Measurements from ENCODE around the gene KIAA0513.

Gene KIAA0513

GRCh38 chr16:85072947-85073346 lies 45.4 kb downstream of the KIAA0513 start:
- Histone ChIP-seq H3K27me3 (ENCODE audit: control insufficient read depth in 3 of 3, insufficient read depth in 3 of 3, low read depth in 1 of 3, low read length in 3 of 3) (no peaks in the 10 kb centered on the region), H3K9ac (ENCODE audit: low read depth, low read length, poor library complexity) (peak overlapping the region; percentile 34), H2AFZ (ENCODE audit: low read length) (peak overlapping the region; percentile 12), H3K36me3 (replicated peaks in 1 of 2; ENCODE audit: control insufficient read depth in 2 of 2, insufficient read depth in 2 of 2, low read length in 2 of 2) (no peaks in the 10 kb centered on the region), H3K23ac (ENCODE audit: low read depth, low read length, poor library complexity) (no peak overlapping the region), H2AK5ac (ENCODE audit: low read depth, low read length) (peak overlapping the region; percentile 41), H4K91ac (ENCODE audit: low read depth, low read length, poor library complexity) (no peak overlapping the region), H3K4me2 (ENCODE audit: insufficient read depth, low read length, poor library complexity, severe bottlenecking) (no peak overlapping the region), H3K4me1 (ENCODE audit: control insufficient read depth in 2 of 2, insufficient read depth in 1 of 2, low read depth in 1 of 2, low read length in 2 of 2) (peaks cover 5 to 11% of the 10 kb centered on the region in 2 donors), H2BK15ac (ENCODE audit: low read length) (peak overlapping the region; percentile 47), H3K27ac (replicated peaks; ENCODE audit: low read length) (no peak overlapping the region), H3K4ac (ENCODE audit: low read length) (no peak overlapping the region), H4K8ac (ENCODE audit: low read depth, low read length) (no peak overlapping the region), H3K79me1 (ENCODE audit: low read depth, low read length) (peaks cover 1% of the 10 kb centered on the region), H2BK120ac (ENCODE audit: low read depth, low read length) (no peak overlapping the region), H2BK5ac (ENCODE audit: low read length) (no peak overlapping the region), H3K4me3 (ENCODE audit: low read length in 2 of 2) (no peak overlapping the region), H3K14ac (ENCODE audit: low read length) (peak overlapping the region; percentile 79), H2BK12ac (ENCODE audit: low read length) (no peak overlapping the region), H3K9me3 (replicated peaks in 1 of 2; ENCODE audit: control insufficient read depth in 2 of 2, insufficient read depth in 1 of 2, low read depth in 1 of 2, low read length in 2 of 2) (no peaks in the 10 kb centered on the region), H3K18ac (ENCODE audit: low read length) (peak overlapping the region; percentile 77)
- no peak for DNase-seq (ENCODE audit: low spot score)
- WGBS, 2 donors (ENCODE audit: extremely low coverage in 2 of 2, insufficient read length in 2 of 2, insufficient replicate concordance in 1 of 2), result no CpG with 5 or more reads among the region's 13 CpGs

GRCh38 chr16:85074225-85074914 lies 46.8 kb downstream of the KIAA0513 start:
- Histone ChIP-seq H2BK120ac (ENCODE audit: low read depth, low read length) (no peak overlapping the region), H2AK5ac (ENCODE audit: low read depth, low read length) (no peak overlapping the region), H4K8ac (ENCODE audit: low read depth, low read length) (no peak overlapping the region), H2AFZ (ENCODE audit: low read length) (no peak overlapping the region), H2BK15ac (ENCODE audit: low read length) (no peak overlapping the region), H2BK12ac (ENCODE audit: low read length) (no peak overlapping the region), H3K9ac (ENCODE audit: low read depth, low read length, poor library complexity) (no peak overlapping the region), H3K18ac (ENCODE audit: low read length) (no peak overlapping the region), H3K4me3 (ENCODE audit: low read length in 2 of 2) (no peak overlapping the region), H3K9me3 (replicated peaks in 1 of 2; ENCODE audit: control insufficient read depth in 2 of 2, insufficient read depth in 1 of 2, low read depth in 1 of 2, low read length in 2 of 2) (no peaks in the 10 kb centered on the region), H3K14ac (ENCODE audit: low read length) (no peak overlapping the region), H3K4me1 (ENCODE audit: control insufficient read depth in 2 of 2, insufficient read depth in 1 of 2, low read depth in 1 of 2, low read length in 2 of 2) (peaks cover 5 to 10% of the 10 kb centered on the region in 2 donors), H3K36me3 (replicated peaks in 1 of 2; ENCODE audit: control insufficient read depth in 2 of 2, insufficient read depth in 2 of 2, low read length in 2 of 2) (no peaks in the 10 kb centered on the region), H3K23ac (ENCODE audit: low read depth, low read length, poor library complexity) (no peak overlapping the region), H3K4ac (ENCODE audit: low read length) (no peak overlapping the region), H3K4me2 (ENCODE audit: insufficient read depth, low read length, poor library complexity, severe bottlenecking) (no peak overlapping the region), H2BK5ac (ENCODE audit: low read length) (no peak overlapping the region), H3K79me1 (ENCODE audit: low read depth, low read length) (peaks cover 1% of the 10 kb centered on the region), H3K27me3 (ENCODE audit: control insufficient read depth in 3 of 3, insufficient read depth in 3 of 3, low read depth in 1 of 3, low read length in 3 of 3) (no peaks in the 10 kb centered on the region), H3K27ac (replicated peaks; ENCODE audit: low read length) (no peak overlapping the region), H4K91ac (ENCODE audit: low read depth, low read length, poor library complexity) (no peak overlapping the region)
- no CpG with 5 or more reads among the region's 6 CpGs for WGBS, 2 donors (ENCODE audit: extremely low coverage in 2 of 2, insufficient read length in 2 of 2, insufficient replicate concordance in 1 of 2)
- DNase-seq (ENCODE audit: low spot score), result no peak

GRCh38 chr16:85075236-85075924 lies 47.8 kb downstream of the KIAA0513 start:
- Histone ChIP-seq H2BK120ac (ENCODE audit: low read depth, low read length) (no peak overlapping the region), H2AFZ (ENCODE audit: low read length) (no peak overlapping the region), H3K4me1 (ENCODE audit: control insufficient read depth in 2 of 2, insufficient read depth in 1 of 2, low read depth in 1 of 2, low read length in 2 of 2) (peaks cover 12 to 14% of the 10 kb centered on the region in 2 donors), H3K27ac (replicated peaks; ENCODE audit: low read length) (no peak overlapping the region), H3K4me3 (ENCODE audit: low read length in 2 of 2) (no peak overlapping the region), H3K79me1 (ENCODE audit: low read depth, low read length) (peaks cover 1% of the 10 kb centered on the region), H3K4me2 (ENCODE audit: insufficient read depth, low read length, poor library complexity, severe bottlenecking) (no peak overlapping the region), H4K8ac (ENCODE audit: low read depth, low read length) (no peak overlapping the region), H3K23ac (ENCODE audit: low read depth, low read length, poor library complexity) (no peak overlapping the region), H3K14ac (ENCODE audit: low read length) (no peak overlapping the region), H3K18ac (ENCODE audit: low read length) (peak overlapping the region; percentile 50), H3K36me3 (replicated peaks in 1 of 2; ENCODE audit: control insufficient read depth in 2 of 2, insufficient read depth in 2 of 2, low read length in 2 of 2) (no peaks in the 10 kb centered on the region), H3K9me3 (replicated peaks in 1 of 2; ENCODE audit: control insufficient read depth in 2 of 2, insufficient read depth in 1 of 2, low read depth in 1 of 2, low read length in 2 of 2) (no peaks in the 10 kb centered on the region), H2BK12ac (ENCODE audit: low read length) (peak overlapping the region; percentile 11), H3K4ac (ENCODE audit: low read length) (no peak overlapping the region), H3K9ac (ENCODE audit: low read depth, low read length, poor library complexity) (no peak overlapping the region), H2BK15ac (ENCODE audit: low read length) (no peak overlapping the region), H3K27me3 (ENCODE audit: control insufficient read depth in 3 of 3, insufficient read depth in 3 of 3, low read depth in 1 of 3, low read length in 3 of 3) (no peaks in the 10 kb centered on the region), H2BK5ac (ENCODE audit: low read length) (no peak overlapping the region), H4K91ac (ENCODE audit: low read depth, low read length, poor library complexity) (no peak overlapping the region), H2AK5ac (ENCODE audit: low read depth, low read length) (no peak overlapping the region)
- no peak for DNase-seq (ENCODE audit: low spot score)
- WGBS, 2 donors (ENCODE audit: extremely low coverage in 2 of 2, insufficient read length in 2 of 2, insufficient replicate concordance in 1 of 2), result no CpG with 5 or more reads among the region's 16 CpGs

- Histone ChIP-seq H3K27ac (replicated peaks; ENCODE audit: low read length) (no peak overlapping the region), H3K9me3 (replicated peaks in 1 of 2; ENCODE audit: control insufficient read depth in 2 of 2, insufficient read depth in 1 of 2, low read depth in 1 of 2, low read length in 2 of 2) (no peaks in the 10 kb centered on the region), H3K18ac (ENCODE audit: low read length) (peak overlapping the region; percentile 79), H2AK5ac (ENCODE audit: low read depth, low read length) (peak overlapping the region; percentile 96), H2AFZ (ENCODE audit: low read length) (no peak overlapping the region), H3K23ac (ENCODE audit: low read depth, low read length, poor library complexity) (peak overlapping the region; percentile 81), H3K4ac (ENCODE audit: low read length) (no peak overlapping the region), H3K4me3 (ENCODE audit: low read length in 2 of 2) (no peak overlapping the region), H3K36me3 (replicated peaks in 1 of 2; ENCODE audit: control insufficient read depth in 2 of 2, insufficient read depth in 2 of 2, low read length in 2 of 2) (no peaks in the 10 kb centered on the region), H3K9ac (ENCODE audit: low read depth, low read length, poor library complexity) (peak overlapping the region; percentile 67), H4K91ac (ENCODE audit: low read depth, low read length, poor library complexity) (no peak overlapping the region), H3K14ac (ENCODE audit: low read length) (no peak overlapping the region), H3K4me1 (ENCODE audit: control insufficient read depth in 2 of 2, insufficient read depth in 1 of 2, low read depth in 1 of 2, low read length in 2 of 2) (peaks cover 26 to 28% of the 10 kb centered on the region in 2 donors), H4K8ac (ENCODE audit: low read depth, low read length) (no peak overlapping the region), H2BK15ac (ENCODE audit: low read length) (peak overlapping the region; percentile 72), H2BK120ac (ENCODE audit: low read depth, low read length) (peak overlapping the region; percentile 43), H3K27me3 (ENCODE audit: control insufficient read depth in 3 of 3, insufficient read depth in 3 of 3, low read depth in 1 of 3, low read length in 3 of 3) (no peaks in the 10 kb centered on the region), H3K4me2 (ENCODE audit: insufficient read depth, low read length, poor library complexity, severe bottlenecking) (no peak overlapping the region), H2BK5ac (ENCODE audit: low read length) (peak overlapping the region; percentile 93), H3K79me1 (ENCODE audit: low read depth, low read length) (peaks cover 3% of the 10 kb centered on the region), H2BK12ac (ENCODE audit: low read length) (peak overlapping the region; percentile 30)
- WGBS, 2 donors (ENCODE audit: extremely low coverage in 2 of 2, insufficient read length in 2 of 2, insufficient replicate concordance in 1 of 2), result no CpG with 5 or more reads among the region's 10 CpGs
- no peak for DNase-seq (ENCODE audit: low spot score)
These were observed 49.4 kb downstream of the KIAA0513 start for GRCh38 chr16:85077039-85077438.
